ENCODE measurements around the gene ETS1.

Gene ETS1

DNA sequence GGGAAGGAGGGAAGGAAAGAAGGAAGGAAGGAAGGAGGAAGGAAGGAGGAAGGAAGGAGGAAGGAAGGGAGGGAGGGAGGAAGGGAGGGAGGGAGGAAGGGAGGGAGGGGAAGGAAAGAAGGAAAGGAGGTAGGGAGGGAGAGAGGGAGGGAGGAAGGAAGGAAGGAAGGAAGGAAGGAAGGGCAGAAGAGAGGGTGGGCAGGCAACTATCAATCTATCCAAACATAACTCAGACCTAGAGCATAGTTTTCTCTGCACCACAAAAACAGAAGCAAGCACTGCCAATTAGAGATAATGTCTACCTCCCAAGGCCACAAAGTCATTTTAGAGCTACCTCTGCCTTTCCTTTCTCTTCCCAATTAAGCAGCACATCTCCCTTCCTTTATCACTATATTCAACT, 109.1 kb downstream of the ETS1 start:
- Histone ChIP-seq H3K4me1 (ENCODE audit: insufficient read depth, poor library complexity, severe bottlenecking) (no peaks in the 10 kb centered on the region), H3K4me3 (ENCODE audit: severe bottlenecking) (no peak overlapping the region), H3K36me3 (ENCODE audit: low read depth) (peaks cover 95% of the 10 kb centered on the region), H3K27me3 (ENCODE audit: insufficient read depth, poor library complexity, severe bottlenecking) (no peaks in the 10 kb centered on the region), H3K27ac (ENCODE audit: poor library complexity, severe bottlenecking) (no peak overlapping the region), H3K9me3 (ENCODE audit: severe bottlenecking) (no peaks in the 10 kb centered on the region)
- TF ChIP-seq, protein P1, sequence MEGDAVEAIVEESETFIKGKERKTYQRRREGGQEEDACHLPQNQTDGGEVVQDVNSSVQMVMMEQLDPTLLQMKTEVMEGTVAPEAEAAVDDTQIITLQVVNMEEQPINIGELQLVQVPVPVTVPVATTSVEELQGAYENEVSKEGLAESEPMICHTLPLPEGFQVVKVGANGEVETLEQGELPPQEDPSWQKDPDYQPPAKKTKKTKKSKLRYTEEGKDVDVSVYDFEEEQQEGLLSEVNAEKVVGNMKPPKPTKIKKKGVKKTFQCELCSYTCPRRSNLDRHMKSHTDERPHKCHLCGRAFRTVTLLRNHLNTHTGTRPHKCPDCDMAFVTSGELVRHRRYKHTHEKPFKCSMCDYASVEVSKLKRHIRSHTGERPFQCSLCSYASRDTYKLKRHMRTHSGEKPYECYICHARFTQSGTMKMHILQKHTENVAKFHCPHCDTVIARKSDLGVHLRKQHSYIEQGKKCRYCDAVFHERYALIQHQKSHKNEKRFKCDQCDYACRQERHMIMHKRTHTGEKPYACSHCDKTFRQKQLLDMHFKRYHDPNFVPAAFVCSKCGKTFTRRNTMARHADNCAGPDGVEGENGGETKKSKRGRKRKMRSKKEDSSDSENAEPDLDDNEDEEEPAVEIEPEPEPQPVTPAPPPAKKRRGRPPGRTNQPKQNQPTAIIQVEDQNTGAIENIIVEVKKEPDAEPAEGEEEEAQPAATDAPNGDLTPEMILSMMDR (IDR thresholded peaks at IDR 0.05; ENCODE audit: poor library complexity, severe bottlenecking): no peak
- ATAC-seq (ENCODE audit: low read depth) (no peak), DNase-seq (ENCODE audit: low spot score) (no peak)

DNA sequence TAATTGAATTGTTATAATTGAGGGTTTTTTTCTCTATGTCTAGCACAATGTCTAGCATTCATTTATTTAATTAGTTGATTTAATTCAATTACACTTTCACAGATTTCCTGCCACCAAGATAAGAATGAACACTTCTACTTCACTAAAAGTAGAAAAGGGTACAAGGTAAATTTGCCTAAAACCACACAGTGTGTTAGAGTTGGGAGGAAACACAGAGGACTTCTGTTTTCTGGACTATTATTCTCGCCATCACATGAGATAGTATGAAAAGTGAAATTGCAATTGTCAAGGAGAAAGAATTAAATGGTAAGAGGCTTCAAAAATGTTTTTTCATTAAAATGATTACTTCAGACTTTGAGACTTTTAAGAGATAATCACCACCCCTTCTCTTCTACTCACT, 109.5 kb downstream of the ETS1 start:
- peaks cover 95% of the 10 kb centered on the region for H3K36me3 ChIP-seq (ENCODE audit: low read depth)
- TF ChIP-seq, protein P1 (IDR thresholded peaks at IDR 0.05; ENCODE audit: poor library complexity, severe bottlenecking): no peak
- H3K4me3 ChIP-seq (ENCODE audit: severe bottlenecking): no peak overlapping the region
- no peak for DNase-seq (ENCODE audit: low spot score)
- no peaks in the 10 kb centered on the region for H3K4me1 ChIP-seq (ENCODE audit: insufficient read depth, poor library complexity, severe bottlenecking)
- no peak overlapping the region for H3K27ac ChIP-seq (ENCODE audit: poor library complexity, severe bottlenecking)
- ATAC-seq (ENCODE audit: low read depth): no peak
- no peaks in the 10 kb centered on the region for H3K9me3 ChIP-seq (ENCODE audit: severe bottlenecking)
- no peaks in the 10 kb centered on the region for H3K27me3 ChIP-seq (ENCODE audit: insufficient read depth, poor library complexity, severe bottlenecking)

DNA sequence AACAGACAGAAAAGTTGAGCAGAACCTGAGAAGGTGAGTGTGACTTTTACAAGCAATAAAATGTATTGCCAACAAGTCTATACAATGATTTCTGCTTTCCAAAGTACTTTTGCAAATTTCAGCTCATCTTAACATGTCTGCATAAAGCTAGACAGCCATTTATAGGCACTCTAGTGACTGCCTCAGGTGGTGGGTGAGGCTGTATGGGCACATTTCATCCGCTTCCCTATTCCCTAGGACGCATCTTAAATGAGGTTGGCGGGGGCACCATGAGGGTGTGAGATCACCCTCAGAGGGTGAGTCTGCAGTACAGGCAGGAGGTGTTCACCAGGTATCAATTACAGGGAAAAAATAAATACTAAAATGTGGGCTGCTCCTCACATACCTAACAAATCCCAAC, 110.1 kb downstream of the ETS1 start:
- peaks cover 95% of the 10 kb centered on the region for H3K36me3 ChIP-seq (ENCODE audit: low read depth)
- H3K27me3 ChIP-seq (ENCODE audit: insufficient read depth, poor library complexity, severe bottlenecking): no peaks in the 10 kb centered on the region
- no peak for ATAC-seq (ENCODE audit: low read depth)
- no peak for DNase-seq (ENCODE audit: low spot score)
- H3K9me3 ChIP-seq (ENCODE audit: severe bottlenecking): no peaks in the 10 kb centered on the region
- no peaks in the 10 kb centered on the region for H3K4me1 ChIP-seq (ENCODE audit: insufficient read depth, poor library complexity, severe bottlenecking)
- TF ChIP-seq, protein P1 (IDR thresholded peaks at IDR 0.05; ENCODE audit: poor library complexity, severe bottlenecking): no peak
- H3K27ac ChIP-seq (ENCODE audit: poor library complexity, severe bottlenecking): no peak overlapping the region
- H3K4me3 ChIP-seq (ENCODE audit: severe bottlenecking): no peak overlapping the region

DNA sequence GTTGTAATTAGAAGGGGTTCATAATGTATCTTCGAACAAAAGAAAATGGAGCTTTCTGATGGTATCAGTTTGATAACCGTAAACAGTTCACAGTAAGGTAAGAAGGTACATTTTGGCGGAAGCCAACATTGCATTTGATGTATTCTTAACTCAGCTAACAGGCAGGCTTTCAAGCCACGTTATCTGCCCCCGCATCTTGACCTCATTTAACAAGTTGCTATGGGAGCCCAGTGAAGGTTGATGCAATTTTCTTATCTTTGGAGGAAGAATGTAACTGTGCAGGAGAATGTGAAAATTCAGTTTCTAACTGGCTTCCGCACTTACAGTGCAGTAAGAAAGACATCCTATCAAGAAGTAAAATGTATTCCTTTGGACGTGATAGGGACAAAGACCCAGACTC, 110.6 kb downstream of the ETS1 start:
- Histone ChIP-seq H3K9me3 (ENCODE audit: severe bottlenecking) (no peaks in the 10 kb centered on the region), H3K4me3 (ENCODE audit: severe bottlenecking) (no peak overlapping the region), H3K4me1 (ENCODE audit: insufficient read depth, poor library complexity, severe bottlenecking) (no peaks in the 10 kb centered on the region), H3K27me3 (ENCODE audit: insufficient read depth, poor library complexity, severe bottlenecking) (no peaks in the 10 kb centered on the region), H3K27ac (ENCODE audit: poor library complexity, severe bottlenecking) (no peak overlapping the region), H3K36me3 (ENCODE audit: low read depth) (peaks cover 95% of the 10 kb centered on the region)
- no peak for ATAC-seq (ENCODE audit: low read depth)
- TF ChIP-seq, protein P1 (IDR thresholded peaks at IDR 0.05; ENCODE audit: poor library complexity, severe bottlenecking): no peak
- DNase-seq (ENCODE audit: low spot score): no peak

DNA sequence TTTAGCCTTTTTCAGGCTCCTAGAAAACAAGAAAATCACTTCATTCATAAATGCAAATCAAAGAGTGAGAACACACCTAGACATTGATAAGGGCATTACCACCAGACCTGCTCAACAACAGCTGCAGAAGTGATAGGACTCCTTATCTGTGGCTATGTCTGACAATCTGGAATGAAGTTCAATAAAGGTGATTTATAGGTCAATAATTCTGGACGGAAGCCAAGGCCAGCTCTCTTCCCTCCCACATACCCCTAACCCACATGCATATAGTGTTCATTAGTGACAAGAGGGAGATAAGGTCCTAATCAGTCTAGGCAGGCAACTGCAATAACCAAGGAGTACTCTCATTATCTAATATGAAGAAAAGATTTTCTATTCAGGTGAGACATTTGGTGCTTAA, 111.3 kb downstream of the ETS1 start:
- peaks cover 98% of the 10 kb centered on the region for H3K36me3 ChIP-seq (ENCODE audit: low read depth)
- no peak overlapping the region for H3K4me3 ChIP-seq (ENCODE audit: severe bottlenecking)
- ATAC-seq (ENCODE audit: low read depth) (no peak), DNase-seq (ENCODE audit: low spot score) (no peak)
- H3K4me1 ChIP-seq (ENCODE audit: insufficient read depth, poor library complexity, severe bottlenecking): no peaks in the 10 kb centered on the region
- TF ChIP-seq, protein P1 (IDR thresholded peaks at IDR 0.05; ENCODE audit: poor library complexity, severe bottlenecking): no peak
- no peak overlapping the region for H3K27ac ChIP-seq (ENCODE audit: poor library complexity, severe bottlenecking)
- H3K27me3 ChIP-seq (ENCODE audit: insufficient read depth, poor library complexity, severe bottlenecking): no peaks in the 10 kb centered on the region
- H3K9me3 ChIP-seq (ENCODE audit: severe bottlenecking): no peaks in the 10 kb centered on the region
